HepG2 (cell line): ENCODE results near the gene ARRDC3. TPM values are rescaled to one million over a fixed set of nuclear protein-coding genes. Genes with fewer than 3 reads are reported as not detected.

Experiments
- CBX5 ChIP-seq: sonication (generic); formaldehyde crosslinking; IDR thresholded peaks from 2 replicates; pipeline ENCODE4 v1.4.0; 2020; ENCODE audit warnings: missing genetic modification reagents, borderline replicate concordance
- GMEB1 ChIP-seq: sonication (generic); formaldehyde crosslinking; IDR thresholded peaks from 2 replicates; pipeline ENCODE4 v1.5.1; 2020; ENCODE audit warnings: missing genetic modification reagents, mild to moderate bottlenecking, borderline replicate concordance
- HES4 ChIP-seq: sonication (generic); formaldehyde crosslinking; IDR thresholded peaks from 2 replicates; pipeline ENCODE4 v1.9.0; 2021; ENCODE audit warnings: mild to moderate bottlenecking, missing genetic modification reagents, borderline replicate concordance
- MBD4 ChIP-seq: IDR thresholded peaks from 2 replicates; pipeline ENCODE4 v1.6.1; 2012; ENCODE audit warnings: low read length, inconsistent platforms, borderline replicate concordance
- RARA ChIP-seq: IDR thresholded peaks from 2 replicates; pipeline ENCODE4 v1.6.1; 2016; ENCODE audit warnings: missing genetic modification reagents, missing compliant biosample characterization
- SAP130 ChIP-seq: IDR thresholded peaks from 2 replicates; pipeline ENCODE4 v1.6.1; 2016; ENCODE audit warnings: low read depth
- SIX4 ChIP-seq: sonication (generic); formaldehyde crosslinking; IDR thresholded peaks from 2 replicates; pipeline ENCODE4 v1.4.0; 2020; ENCODE audit warnings: missing genetic modification reagents
- YEATS2 ChIP-seq: sonication (generic); formaldehyde crosslinking; IDR thresholded peaks from 2 replicates; pipeline ENCODE4 v1.4.0; 2020; ENCODE audit warnings: missing genetic modification reagents, borderline replicate concordance
- ZKSCAN8 ChIP-seq: IDR thresholded peaks from 2 replicates; pipeline ENCODE4 v1.6.1; 2016; ENCODE audit warnings: borderline replicate concordance, missing genetic modification reagents, missing compliant biosample characterization
- ZNF484 ChIP-seq: sonication (generic); formaldehyde crosslinking; IDR thresholded peaks from 2 replicates; pipeline ENCODE4 v1.5.1; 2020; ENCODE audit warnings: mild to moderate bottlenecking, low read depth, missing genetic modification reagents, borderline replicate concordance
- ZNF510 ChIP-seq: sonication (generic); formaldehyde crosslinking; IDR thresholded peaks from 2 replicates; pipeline ENCODE4 v1.4.0; 2020; ENCODE audit warnings: low read depth, mild to moderate bottlenecking, missing genetic modification reagents
- ZNF562 ChIP-seq: sonication (generic); formaldehyde crosslinking; IDR thresholded peaks from 2 replicates; pipeline ENCODE4 v1.8.0; 2022; ENCODE audit warnings: missing genetic modification reagents, borderline replicate concordance
- polyA plus RNA-seq, 8 experiments: library from polyadenylated mRNA; depleted of rRNA in 3 of 8; stranded (reverse) in 7 of 8; unstranded in 1 of 8; fragments of >200 nt; fragmentation: Illumina TruSeq in 4 of 8; extraction: Trizol in 4 of 8; gene quantifications; 2 replicates each; pipeline versions ENCODE4 v1.2.1 to v1.2.3, GENCODE V29; 2011 to 2016; ENCODE audit warnings: low read depth in 4 of 8, missing spikeins in 1 of 8, mixed read lengths in 1 of 8; ENCODE audit not compliant: insufficient read depth in 1 of 8
- total RNA-seq, 5 experiments: library from RNA; depleted of rRNA; stranded (reverse); fragments of >200 nt; fragmentation: Illumina TruSeq; extraction: Trizol; gene quantifications; 2 replicates each; pipeline ENCODE4 v1.2.3, GENCODE V29; 2016; ENCODE audit warnings: low read depth in 1 of 5
- TF ChIP-seq, protein P1 (sequence below): IDR thresholded peaks from 2 replicates; pipeline ENCODE4 v1.6.1; 2012; ENCODE audit warnings: inconsistent platforms
- TF ChIP-seq, protein P2 (sequence below): fragments of 450-650 bp; IDR thresholded peaks from 2 replicates; pipeline ENCODE4 v1.6.1; 2017; ENCODE audit warnings: mild to moderate bottlenecking
- TF ChIP-seq, protein P3 (sequence below): IDR thresholded peaks from 2 replicates; pipeline ENCODE4 v1.6.1; 2016; ENCODE audit warnings: low read depth, borderline replicate concordance
- TF ChIP-seq, protein P4 (sequence below): sonication (generic); formaldehyde crosslinking; IDR thresholded peaks from 2 replicates; pipeline ENCODE4 v1.4.0; 2020; ENCODE audit warnings: mild to moderate bottlenecking, missing genetic modification reagents

ARRDC3 gene
- total and polyA plus RNA-seq, 2 of the 13 experiments (the other 11 are each of a cell fraction or from before 2014, with no cell fraction given): 3.4 to 24.4 TPM

DNA sequence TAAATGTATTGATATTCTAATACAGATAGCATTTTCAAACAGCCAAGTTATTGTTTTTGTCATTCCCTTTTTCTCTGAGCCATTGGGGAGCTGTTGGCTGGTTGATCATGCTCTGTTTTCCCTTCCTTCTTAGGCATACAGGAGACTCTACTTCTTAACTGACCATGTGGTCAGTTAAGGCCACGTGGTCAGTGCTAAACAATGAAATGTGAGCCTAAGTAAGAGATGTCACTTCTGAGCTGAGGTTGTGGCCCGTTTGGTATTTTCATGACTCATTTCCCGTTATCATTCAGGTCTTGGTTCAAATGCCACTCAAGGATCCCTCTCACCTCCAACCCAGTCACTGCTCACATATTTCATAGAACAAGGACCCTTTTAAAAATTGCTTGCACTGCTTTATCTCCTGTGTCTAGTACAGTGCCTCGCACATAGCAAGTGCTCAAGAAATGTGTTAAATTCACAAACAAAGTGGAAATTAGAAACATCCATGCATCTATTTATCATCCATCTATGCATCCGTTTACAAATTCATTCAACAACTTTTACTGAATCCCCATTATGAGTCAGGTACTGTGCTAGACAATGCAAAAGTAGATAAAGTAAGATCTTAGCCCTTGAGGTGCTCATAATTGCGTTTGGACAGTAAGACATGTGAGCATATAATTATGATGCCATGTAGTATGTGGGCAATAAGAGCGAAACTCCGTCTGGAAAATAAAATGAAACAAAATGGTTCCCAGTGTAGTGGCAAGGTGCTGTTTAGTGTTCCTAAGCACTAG lies 50.7 kb downstream of the ARRDC3 start (continued):
- TF ChIP-seq, protein P1, sequence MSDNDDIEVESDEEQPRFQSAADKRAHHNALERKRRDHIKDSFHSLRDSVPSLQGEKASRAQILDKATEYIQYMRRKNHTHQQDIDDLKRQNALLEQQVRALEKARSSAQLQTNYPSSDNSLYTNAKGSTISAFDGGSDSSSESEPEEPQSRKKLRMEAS: peak; percentile 78; the same call in 1 of the 2 replicates
- TF ChIP-seq ZNF484 (CRISPR knock-in tag): no peak
- no peak for TF ChIP-seq GMEB1 (CRISPR knock-in tag)
- no peak for TF ChIP-seq ZKSCAN8
- no peak for TF ChIP-seq CBX5 (CRISPR knock-in tag)
- peak; percentile 65 for TF ChIP-seq RARA (CRISPR knock-in tag)
- TF ChIP-seq, protein P2, sequence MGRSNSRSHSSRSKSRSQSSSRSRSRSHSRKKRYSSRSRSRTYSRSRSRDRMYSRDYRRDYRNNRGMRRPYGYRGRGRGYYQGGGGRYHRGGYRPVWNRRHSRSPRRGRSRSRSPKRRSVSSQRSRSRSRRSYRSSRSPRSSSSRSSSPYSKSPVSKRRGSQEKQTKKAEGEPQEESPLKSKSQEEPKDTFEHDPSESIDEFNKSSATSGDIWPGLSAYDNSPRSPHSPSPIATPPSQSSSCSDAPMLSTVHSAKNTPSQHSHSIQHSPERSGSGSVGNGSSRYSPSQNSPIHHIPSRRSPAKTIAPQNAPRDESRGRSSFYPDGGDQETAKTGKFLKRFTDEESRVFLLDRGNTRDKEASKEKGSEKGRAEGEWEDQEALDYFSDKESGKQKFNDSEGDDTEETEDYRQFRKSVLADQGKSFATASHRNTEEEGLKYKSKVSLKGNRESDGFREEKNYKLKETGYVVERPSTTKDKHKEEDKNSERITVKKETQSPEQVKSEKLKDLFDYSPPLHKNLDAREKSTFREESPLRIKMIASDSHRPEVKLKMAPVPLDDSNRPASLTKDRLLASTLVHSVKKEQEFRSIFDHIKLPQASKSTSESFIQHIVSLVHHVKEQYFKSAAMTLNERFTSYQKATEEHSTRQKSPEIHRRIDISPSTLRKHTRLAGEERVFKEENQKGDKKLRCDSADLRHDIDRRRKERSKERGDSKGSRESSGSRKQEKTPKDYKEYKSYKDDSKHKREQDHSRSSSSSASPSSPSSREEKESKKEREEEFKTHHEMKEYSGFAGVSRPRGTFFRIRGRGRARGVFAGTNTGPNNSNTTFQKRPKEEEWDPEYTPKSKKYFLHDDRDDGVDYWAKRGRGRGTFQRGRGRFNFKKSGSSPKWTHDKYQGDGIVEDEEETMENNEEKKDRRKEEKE: no peak
- TF ChIP-seq, protein P3, sequence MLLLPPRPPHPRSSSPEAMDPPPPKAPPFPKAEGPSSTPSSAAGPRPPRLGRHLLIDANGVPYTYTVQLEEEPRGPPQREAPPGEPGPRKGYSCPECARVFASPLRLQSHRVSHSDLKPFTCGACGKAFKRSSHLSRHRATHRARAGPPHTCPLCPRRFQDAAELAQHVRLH (CRISPR knock-in tag): no peak
- no peak for TF ChIP-seq ZNF562 (CRISPR knock-in tag)
- TF ChIP-seq ZNF510 (CRISPR knock-in tag): no peak
- peak; percentile 57; the same call in 1 of the 2 replicates for TF ChIP-seq SIX4 (CRISPR knock-in tag)
- TF ChIP-seq SAP130 (CRISPR knock-in tag): peak; percentile 77
- TF ChIP-seq HES4 (CRISPR knock-in tag): no peak
- TF ChIP-seq, protein P4, sequence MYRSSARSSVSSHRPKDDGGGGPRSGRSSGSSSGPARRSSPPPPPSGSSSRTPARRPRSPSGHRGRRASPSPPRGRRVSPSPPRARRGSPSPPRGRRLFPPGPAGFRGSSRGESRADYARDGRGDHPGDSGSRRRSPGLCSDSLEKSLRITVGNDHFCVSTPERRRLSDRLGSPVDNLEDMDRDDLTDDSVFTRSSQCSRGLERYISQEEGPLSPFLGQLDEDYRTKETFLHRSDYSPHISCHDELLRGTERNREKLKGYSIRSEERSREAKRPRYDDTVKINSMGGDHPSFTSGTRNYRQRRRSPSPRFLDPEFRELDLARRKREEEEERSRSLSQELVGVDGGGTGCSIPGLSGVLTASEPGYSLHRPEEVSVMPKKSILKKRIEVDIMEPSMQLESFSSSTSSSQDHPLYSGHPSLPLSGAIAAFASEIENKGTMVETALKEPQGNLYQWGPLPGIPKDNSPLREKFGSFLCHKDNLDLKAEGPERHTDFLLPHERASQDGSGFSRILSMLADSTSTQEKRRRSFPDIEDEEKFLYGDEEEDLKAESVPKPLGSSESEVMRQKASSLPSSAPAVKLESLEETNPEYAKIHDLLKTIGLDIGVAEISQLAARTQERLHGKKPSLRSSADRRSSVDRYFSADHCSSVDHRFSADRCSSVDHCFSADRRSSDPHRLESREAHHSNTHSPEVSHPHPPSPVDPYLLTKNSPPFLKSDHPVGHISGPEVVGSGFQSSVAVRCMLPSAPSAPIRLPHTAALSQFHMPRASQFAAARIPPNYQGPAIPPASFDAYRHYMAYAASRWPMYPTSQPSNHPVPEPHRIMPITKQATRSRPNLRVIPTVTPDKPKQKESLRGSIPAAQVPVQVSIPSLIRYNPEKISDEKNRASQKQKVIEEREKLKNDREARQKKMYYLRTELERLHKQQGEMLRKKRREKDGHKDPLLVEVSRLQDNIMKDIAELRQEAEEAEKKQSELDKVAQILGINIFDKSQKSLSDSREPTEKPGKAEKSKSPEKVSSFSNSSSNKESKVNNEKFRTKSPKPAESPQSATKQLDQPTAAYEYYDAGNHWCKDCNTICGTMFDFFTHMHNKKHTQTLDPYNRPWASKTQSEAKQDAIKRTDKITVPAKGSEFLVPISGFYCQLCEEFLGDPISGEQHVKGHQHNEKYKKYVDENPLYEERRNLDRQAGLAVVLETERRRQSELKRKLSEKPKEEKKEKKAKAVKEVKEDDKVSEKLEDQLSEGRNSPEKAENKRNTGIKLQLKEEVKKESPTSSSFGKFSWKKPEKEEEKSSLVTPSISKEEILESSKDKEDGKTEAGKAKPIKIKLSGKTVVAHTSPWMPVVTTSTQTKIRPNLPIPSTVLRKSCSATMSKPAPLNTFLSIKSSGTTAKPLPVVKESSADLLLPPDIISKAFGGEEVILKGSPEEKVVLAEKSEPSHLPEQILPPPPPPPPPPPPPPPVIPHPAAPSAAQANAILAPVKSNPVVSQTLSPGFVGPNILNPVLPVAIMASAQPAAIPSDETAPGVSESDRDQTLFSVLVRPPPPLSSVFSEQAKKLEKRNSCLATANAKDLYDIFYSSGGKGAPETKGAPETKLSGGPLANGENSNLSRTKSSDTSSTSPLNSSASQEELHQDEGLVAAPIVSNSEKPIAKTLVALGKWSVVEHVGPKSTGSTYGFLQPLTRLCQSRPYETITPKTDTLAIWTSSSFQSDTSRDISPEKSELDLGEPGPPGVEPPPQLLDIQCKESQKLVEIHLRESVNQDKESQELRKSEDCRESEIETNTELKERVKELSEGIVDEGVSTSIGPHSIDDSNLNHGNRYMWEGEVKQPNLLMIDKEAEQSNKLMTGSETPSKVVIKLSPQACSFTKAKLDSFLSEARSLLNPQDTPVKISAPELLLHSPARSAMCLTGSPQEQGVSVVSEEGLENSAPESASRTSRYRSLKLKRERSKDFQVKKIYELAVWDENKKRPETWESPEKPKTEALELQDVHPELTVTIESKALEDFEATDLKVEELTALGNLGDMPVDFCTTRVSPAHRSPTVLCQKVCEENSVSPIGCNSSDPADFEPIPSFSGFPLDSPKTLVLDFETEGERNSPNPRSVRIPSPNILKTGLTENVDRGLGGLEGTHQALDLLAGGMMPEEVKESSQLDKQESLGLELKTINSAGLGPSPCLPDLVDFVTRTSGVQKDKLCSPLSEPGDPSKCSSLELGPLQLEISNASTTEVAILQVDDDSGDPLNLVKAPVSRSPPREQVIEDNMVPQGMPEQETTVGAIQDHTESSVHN: no peak
- no peak for TF ChIP-seq MBD4
- TF ChIP-seq YEATS2: peak; percentile 10; the same call in 1 of the 2 replicates
